ENCODE measurements around the gene LEMD1.

Gene LEMD1

DNA sequence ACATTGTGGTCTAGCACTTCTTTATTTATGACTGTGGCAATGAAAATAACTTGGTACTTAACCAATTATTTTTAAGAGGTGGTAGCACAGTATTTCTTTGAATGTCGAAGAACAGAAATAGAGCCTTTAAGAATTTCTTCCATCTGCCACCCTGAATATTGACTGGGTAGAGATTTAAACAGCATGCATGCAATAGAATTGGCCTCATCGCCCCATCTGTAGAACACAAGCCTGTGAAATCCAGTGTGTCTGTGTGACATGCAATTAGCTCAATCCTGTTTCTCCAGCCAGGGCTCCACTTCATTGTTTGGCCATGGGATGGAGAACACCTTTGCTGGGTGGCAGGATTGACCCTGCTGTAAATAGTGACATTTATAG lies 48.1 kb downstream of the LEMD1 start:
- TF ChIP-seq, protein P1, sequence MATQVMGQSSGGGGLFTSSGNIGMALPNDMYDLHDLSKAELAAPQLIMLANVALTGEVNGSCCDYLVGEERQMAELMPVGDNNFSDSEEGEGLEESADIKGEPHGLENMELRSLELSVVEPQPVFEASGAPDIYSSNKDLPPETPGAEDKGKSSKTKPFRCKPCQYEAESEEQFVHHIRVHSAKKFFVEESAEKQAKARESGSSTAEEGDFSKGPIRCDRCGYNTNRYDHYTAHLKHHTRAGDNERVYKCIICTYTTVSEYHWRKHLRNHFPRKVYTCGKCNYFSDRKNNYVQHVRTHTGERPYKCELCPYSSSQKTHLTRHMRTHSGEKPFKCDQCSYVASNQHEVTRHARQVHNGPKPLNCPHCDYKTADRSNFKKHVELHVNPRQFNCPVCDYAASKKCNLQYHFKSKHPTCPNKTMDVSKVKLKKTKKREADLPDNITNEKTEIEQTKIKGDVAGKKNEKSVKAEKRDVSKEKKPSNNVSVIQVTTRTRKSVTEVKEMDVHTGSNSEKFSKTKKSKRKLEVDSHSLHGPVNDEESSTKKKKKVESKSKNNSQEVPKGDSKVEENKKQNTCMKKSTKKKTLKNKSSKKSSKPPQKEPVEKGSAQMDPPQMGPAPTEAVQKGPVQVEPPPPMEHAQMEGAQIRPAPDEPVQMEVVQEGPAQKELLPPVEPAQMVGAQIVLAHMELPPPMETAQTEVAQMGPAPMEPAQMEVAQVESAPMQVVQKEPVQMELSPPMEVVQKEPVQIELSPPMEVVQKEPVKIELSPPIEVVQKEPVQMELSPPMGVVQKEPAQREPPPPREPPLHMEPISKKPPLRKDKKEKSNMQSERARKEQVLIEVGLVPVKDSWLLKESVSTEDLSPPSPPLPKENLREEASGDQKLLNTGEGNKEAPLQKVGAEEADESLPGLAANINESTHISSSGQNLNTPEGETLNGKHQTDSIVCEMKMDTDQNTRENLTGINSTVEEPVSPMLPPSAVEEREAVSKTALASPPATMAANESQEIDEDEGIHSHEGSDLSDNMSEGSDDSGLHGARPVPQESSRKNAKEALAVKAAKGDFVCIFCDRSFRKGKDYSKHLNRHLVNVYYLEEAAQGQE (IDR thresholded peaks at IDR 0.05; ENCODE audit: insufficient read depth in 1 of 2, low read depth in 2 of 2, low read length in 2 of 2) = no peak
- TF ChIP-seq TAF1 (IDR thresholded peaks at IDR 0.05; ENCODE audit: borderline replicate concordance, insufficient read depth, low read length) (no peak), FOXP2 (optimal IDR thresholded peaks at IDR 0.05; ENCODE audit: borderline replicate concordance, extremely low read depth, extremely low read length, insufficient read depth) (no peak), POLR2AphosphoS5 (IDR thresholded peaks at IDR 0.05; ENCODE audit: low read depth, low read length) (no peak), SIN3A (IDR thresholded peaks at IDR 0.05; ENCODE audit: borderline replicate concordance, insufficient read depth, low read length) (no peak)

DNA sequence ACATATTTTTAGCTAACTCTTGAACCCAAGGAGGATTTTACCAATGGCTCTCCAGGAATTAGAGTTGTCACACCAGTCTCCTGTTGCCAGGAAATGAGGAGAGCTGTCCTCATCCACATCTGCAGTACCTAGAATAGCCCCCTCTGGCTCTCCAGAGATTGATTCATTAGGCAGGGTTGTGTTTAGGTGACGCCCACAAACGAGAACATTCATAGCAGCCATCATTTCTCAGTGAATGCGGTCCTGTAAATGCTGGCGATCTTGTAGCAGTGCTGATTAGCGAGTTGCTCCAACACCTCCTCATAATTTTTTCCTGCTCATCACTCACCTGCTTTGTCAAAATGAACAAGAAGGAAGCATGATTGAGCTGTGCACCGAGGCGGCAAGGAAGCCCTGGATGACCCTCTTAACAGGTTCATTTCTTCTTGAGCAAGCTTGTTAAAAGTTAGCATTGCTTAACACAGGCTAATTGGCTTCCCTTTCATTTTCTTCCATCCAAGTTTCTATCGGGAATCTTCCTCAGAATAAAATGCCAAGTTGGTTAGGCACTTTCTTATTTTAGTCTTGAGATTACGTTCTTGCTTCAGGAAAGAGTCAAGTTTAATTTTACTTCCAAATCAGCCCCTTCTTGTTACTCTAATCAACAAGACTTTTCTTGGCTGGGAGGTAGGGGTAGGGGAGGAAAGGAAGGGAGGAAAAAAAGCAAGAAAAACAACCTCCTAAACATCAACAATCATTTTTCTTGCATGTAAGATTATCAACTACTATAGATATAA lies 48.6 kb downstream of the LEMD1 start:
- TF ChIP-seq, protein P1 (IDR thresholded peaks at IDR 0.05; ENCODE audit: insufficient read depth in 1 of 2, low read depth in 2 of 2, low read length in 2 of 2) = no peak
- TF ChIP-seq FOXP2 (optimal IDR thresholded peaks at IDR 0.05; ENCODE audit: borderline replicate concordance, extremely low read depth, extremely low read length, insufficient read depth) = no peak
- no peak for TF ChIP-seq POLR2AphosphoS5 (IDR thresholded peaks at IDR 0.05; ENCODE audit: low read depth, low read length)
- TF ChIP-seq TAF1 (IDR thresholded peaks at IDR 0.05; ENCODE audit: borderline replicate concordance, insufficient read depth, low read length) = no peak
- no peak for TF ChIP-seq SIN3A (IDR thresholded peaks at IDR 0.05; ENCODE audit: borderline replicate concordance, insufficient read depth, low read length)

DNA sequence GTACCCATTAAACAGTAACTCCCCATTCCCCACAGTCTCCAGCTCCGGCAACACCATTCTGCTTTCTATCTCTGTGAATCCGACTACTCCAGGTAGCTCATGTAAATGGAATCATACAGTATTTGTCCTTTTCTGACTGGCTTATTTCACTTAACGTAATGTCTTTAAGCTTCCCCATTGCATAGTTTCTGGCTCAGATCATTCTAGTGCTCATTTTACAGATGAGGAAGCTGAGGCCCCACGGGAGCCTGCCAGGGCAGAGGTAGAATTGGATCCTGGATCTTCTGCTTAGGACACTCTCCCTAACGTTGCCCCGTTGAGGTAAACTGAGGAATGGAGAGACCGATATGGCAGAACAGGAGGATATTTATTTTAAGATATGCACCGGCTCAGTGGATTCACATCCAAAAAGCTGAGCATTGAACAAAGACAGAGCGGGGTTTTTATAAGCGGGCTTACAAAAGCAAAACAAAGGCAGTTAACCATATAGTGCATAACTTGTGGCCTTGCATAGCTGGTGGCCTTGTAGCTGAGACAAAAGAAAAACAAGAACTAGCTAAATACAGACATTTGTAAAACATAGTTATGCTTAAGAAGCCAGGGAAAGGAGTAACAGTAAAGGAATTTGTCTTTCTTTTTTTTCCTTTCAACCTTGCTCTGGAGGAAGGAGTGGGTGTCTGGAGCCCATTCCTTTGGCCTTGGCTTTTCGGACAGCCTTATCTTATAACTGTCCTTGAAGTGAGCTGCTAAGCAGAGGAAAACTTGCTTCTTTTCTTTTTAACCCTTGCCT lies 49.8 kb downstream of the LEMD1 start:
- TF ChIP-seq POLR2AphosphoS5 (IDR thresholded peaks at IDR 0.05; ENCODE audit: low read depth, low read length) (no peak), SIN3A (IDR thresholded peaks at IDR 0.05; ENCODE audit: borderline replicate concordance, insufficient read depth, low read length) (no peak), FOXP2 (optimal IDR thresholded peaks at IDR 0.05; ENCODE audit: borderline replicate concordance, extremely low read depth, extremely low read length, insufficient read depth) (no peak), TAF1 (IDR thresholded peaks at IDR 0.05; ENCODE audit: borderline replicate concordance, insufficient read depth, low read length) (no peak)
- TF ChIP-seq, protein P1 (IDR thresholded peaks at IDR 0.05; ENCODE audit: insufficient read depth in 1 of 2, low read depth in 2 of 2, low read length in 2 of 2) = no peak

DNA sequence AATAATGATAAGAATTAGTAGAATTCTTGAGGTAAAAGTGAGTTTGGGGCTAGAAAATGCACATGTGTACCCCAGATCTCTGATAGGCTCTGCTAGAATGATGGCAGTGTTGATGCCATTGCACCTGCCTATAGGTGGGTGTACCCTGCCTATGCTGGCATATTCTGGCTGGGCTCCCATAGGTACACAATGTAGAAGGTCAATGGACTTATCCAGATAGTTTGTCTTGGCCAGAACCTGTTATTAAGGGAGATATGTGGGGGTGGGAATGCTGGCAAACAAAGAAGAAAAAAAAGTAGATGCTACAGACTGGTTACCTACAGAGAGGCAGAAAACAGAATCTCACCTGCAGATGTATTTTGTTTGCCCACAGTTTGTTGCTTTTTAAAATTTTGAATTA lies 51.1 kb downstream of the LEMD1 start:
- TF ChIP-seq POLR2AphosphoS5 (IDR thresholded peaks at IDR 0.05; ENCODE audit: low read depth, low read length) = no peak
- TF ChIP-seq, protein P1 (IDR thresholded peaks at IDR 0.05; ENCODE audit: insufficient read depth in 1 of 2, low read depth in 2 of 2, low read length in 2 of 2) = no peak
- TF ChIP-seq FOXP2 (optimal IDR thresholded peaks at IDR 0.05; ENCODE audit: borderline replicate concordance, extremely low read depth, extremely low read length, insufficient read depth) = no peak
- TF ChIP-seq SIN3A (IDR thresholded peaks at IDR 0.05; ENCODE audit: borderline replicate concordance, insufficient read depth, low read length) = no peak
- TF ChIP-seq TAF1 (IDR thresholded peaks at IDR 0.05; ENCODE audit: borderline replicate concordance, insufficient read depth, low read length) = no peak
